CD8-positive, alpha-beta memory T cell (primary cell): Measurements from ENCODE around the gene ZNF574. TPM values are rescaled to one million over a fixed set of nuclear protein-coding genes. Genes with fewer than 3 reads are reported as not detected.

Experiments
- CTCF ChIA-PET: fragments of 350-600 bp; sonication (Branson Sonifier 250); formaldehyde crosslinking; loops from one replicate; lab custom pipeline; 2021; ENCODE audit warnings: antibody characterized with exemption; lab: Charles Lee
- POLR2A ChIA-PET: fragments of 350-600 bp; sonication (Branson Sonifier 250); formaldehyde crosslinking; loops from one replicate; lab custom pipeline; 2021; ENCODE audit warnings: antibody characterized with exemption; lab: Charles Lee
- DNase-seq, 5 donors: peaks; one replicate each; pipeline versions ENCODE4 v3.0.0 to v3.0.0-alpha.2; 2020 to 2022; ENCODE audit warnings: mixed read lengths in 1 of 5
- H3K27ac ChIP-seq: one replicate; pipeline ENCODE4 v1.7.0; 2013; ENCODE audit warnings: low read depth, mild to moderate bottlenecking, low read length, moderate library complexity
- H3K27me3 ChIP-seq: 2 replicates; pipeline ENCODE4 v1.7.0; 2013; ENCODE audit warnings: low read length, mild to moderate bottlenecking; ENCODE audit not compliant: insufficient read depth, poor library complexity, severe bottlenecking
- H3K36me3 ChIP-seq: 2 replicates; pipeline ENCODE4 v1.7.0; 2013; ENCODE audit warnings: mild to moderate bottlenecking, low read length, moderate library complexity; ENCODE audit not compliant: insufficient read depth
- H3K4me1 ChIP-seq: 2 replicates; pipeline ENCODE4 v1.7.0; 2013; ENCODE audit warnings: mild to moderate bottlenecking, low read length, moderate library complexity; ENCODE audit not compliant: insufficient read depth
- H3K4me3 ChIP-seq: 2 replicates; pipeline ENCODE4 v1.7.0; 2013; ENCODE audit warnings: mild to moderate bottlenecking, low read length
- H3K9me3 ChIP-seq: 2 replicates; pipeline ENCODE4 v1.7.0; 2013; ENCODE audit warnings: mild to moderate bottlenecking, low read length
- H3K27ac Mint-ChIP-seq, 8 donors: one replicate each; pipeline ENCODE4 v1.8.0; 2020 to 2021; ENCODE audit warnings: mixed read lengths in 8 of 8, mild to moderate bottlenecking in 6 of 8, inconsistent platforms in 3 of 8, moderate library complexity in 3 of 8
- H3K27me3 Mint-ChIP-seq, 2 donors: one replicate each; pipeline ENCODE4 v1.8.0; 2020 to 2021; ENCODE audit warnings: mixed read lengths in 2 of 2, mild to moderate bottlenecking in 1 of 2, moderate library complexity in 1 of 2
- H3K36me3 Mint-ChIP-seq, 3 donors: one replicate each; pipeline ENCODE4 v1.8.0; 2020 to 2021; ENCODE audit warnings: mixed read lengths in 3 of 3, inconsistent platforms in 1 of 3, mild to moderate bottlenecking in 1 of 3
- H3K4me1 Mint-ChIP-seq, 3 donors: one replicate each; pipeline ENCODE4 v1.8.0; 2020 to 2021; ENCODE audit warnings: mixed read lengths in 3 of 3, inconsistent platforms in 1 of 3, mild to moderate bottlenecking in 1 of 3
- H3K4me3 Mint-ChIP-seq, 7 donors: one replicate each; pipeline ENCODE4 v1.8.0; 2020 to 2021; ENCODE audit warnings: mixed read lengths in 7 of 7, mild to moderate bottlenecking in 6 of 7, moderate library complexity in 4 of 7, inconsistent platforms in 2 of 7
- H3K9me3 Mint-ChIP-seq, 5 donors: one replicate each; pipeline ENCODE4 v1.8.0; 2020 to 2022; ENCODE audit warnings: mixed read lengths in 5 of 5, mild to moderate bottlenecking in 3 of 5, moderate library complexity in 2 of 5, inconsistent platforms in 1 of 5
- polyA plus RNA-seq: library from polyadenylated mRNA; unstranded; fragments of 300-500 nt; fragmentation: Illumina TruSeq; gene quantifications from one replicate; pipeline ENCODE4 v1.2.3, GENCODE V29; 2021
- total RNA-seq, 2 experiments: library from RNA; stranded (reverse); gene quantifications; one replicate each; pipeline ENCODE4 v1.2.3, GENCODE V29; 2021

ZNF574 gene
- total and polyA plus RNA-seq, 3 experiments from 2014 or later: 18.8 to 24.9 (median 21.9) TPM

- no peak overlapping the region for H3K27ac ChIP-seq
- Mint-ChIP-seq H3K9me3 (no peaks in the 10 kb centered on the region), H3K4me3 (no peak overlapping the region), H3K36me3 (peaks cover 6 to 53% (median 7%) of the 10 kb centered on the region in 3 donors), H3K27me3 (no peaks in the 10 kb centered on the region), H3K4me1 (peaks cover 13 to 37% (median 16%) of the 10 kb centered on the region in 3 donors), H3K27ac (no peak overlapping the region)
- peaks cover 5% of the 10 kb centered on the region for H3K4me1 ChIP-seq
- no peaks in the 10 kb centered on the region for H3K27me3 ChIP-seq
- H3K36me3 ChIP-seq: peaks cover 19% of the 10 kb centered on the region
- ChIA-PET CTCF (interaction anchor here (1.0 kb wide), 1 partner anchor 9 kb away, joined by 3 read pairs; no protein-coding TSS in a partner anchor), POLR2A (no interaction called here)
- H3K9me3 ChIP-seq: no peaks in the 10 kb centered on the region
- H3K4me3 ChIP-seq: no peak overlapping the region
- no peak for DNase-seq
Observed at GRCh38 chr19:42093505-42093904, 17.5 kb downstream of the ZNF574 start.

GRCh38 chr19:42093926-42094325 lies 18.0 kb downstream of the ZNF574 start:
- H3K36me3 ChIP-seq: peaks cover 19% of the 10 kb centered on the region
- H3K27ac ChIP-seq: no peak overlapping the region
- H3K4me1 ChIP-seq: peaks cover 5% of the 10 kb centered on the region
- Mint-ChIP-seq H3K4me3 (no peak overlapping the region), H3K9me3 (no peaks in the 10 kb centered on the region), H3K27me3 (no peaks in the 10 kb centered on the region), H3K36me3 (peaks cover 6 to 57% (median 7%) of the 10 kb centered on the region in 3 donors), H3K27ac (peak overlapping the region in 3 of 8 donors; percentile 19 to 61 (median 52)), H3K4me1 (peaks cover 13 to 33% (median 16%) of the 10 kb centered on the region in 3 donors)
- POLR2A ChIA-PET: no interaction called here
- DNase-seq: no peak
- no peaks in the 10 kb centered on the region for H3K27me3 ChIP-seq
- no peaks in the 10 kb centered on the region for H3K9me3 ChIP-seq
- CTCF ChIA-PET: interaction anchor here (1.0 to 1.1 kb wide), 2 partner anchors 9 to 12 kb away, joined by 3 read pairs; no protein-coding TSS in a partner anchor
- H3K4me3 ChIP-seq: no peak overlapping the region

GRCh38 chr19:42095142-42095813 lies 19.3 kb downstream of the ZNF574 start:
- Histone ChIP-seq H3K9me3 (no peaks in the 10 kb centered on the region), H3K27ac (no peak overlapping the region), H3K27me3 (no peaks in the 10 kb centered on the region), H3K36me3 (peaks cover 19% of the 10 kb centered on the region), H3K4me3 (no peak overlapping the region), H3K4me1 (no peaks in the 10 kb centered on the region)
- H3K4me3 Mint-ChIP-seq: no peak overlapping the region
- no peaks in the 10 kb centered on the region for H3K27me3 Mint-ChIP-seq
- POLR2A ChIA-PET: interaction anchor here (0.6 kb wide), 1 partner anchor 8 kb away, joined by 5 read pairs; no protein-coding TSS in a partner anchor
- H3K36me3 Mint-ChIP-seq: peaks cover 6 to 66% (median 7%) of the 10 kb centered on the region in 3 donors
- H3K27ac Mint-ChIP-seq: peak overlapping the region in 2 of 8 donors; percentile 58 to 93
- no peak for DNase-seq
- H3K9me3 Mint-ChIP-seq: no peaks in the 10 kb centered on the region
- H3K4me1 Mint-ChIP-seq: peaks cover 9 to 21% (median 11%) of the 10 kb centered on the region in 3 donors
- CTCF ChIA-PET: interaction anchor here (1.1 kb wide), 1 partner anchor 13 kb away, joined by 3 read pairs; no protein-coding TSS in a partner anchor

GRCh38 chr19:42095814-42096230 lies 19.9 kb downstream of the ZNF574 start:
- Histone ChIP-seq H3K36me3 (peaks cover 19% of the 10 kb centered on the region), H3K4me1 (no peaks in the 10 kb centered on the region), H3K4me3 (no peak overlapping the region), H3K27ac (no peak overlapping the region), H3K9me3 (no peaks in the 10 kb centered on the region), H3K27me3 (no peaks in the 10 kb centered on the region)
- H3K4me3 Mint-ChIP-seq: no peak overlapping the region
- no peaks in the 10 kb centered on the region for H3K9me3 Mint-ChIP-seq
- no peaks in the 10 kb centered on the region for H3K27me3 Mint-ChIP-seq
- DNase-seq: no peak
- peaks cover 6 to 63% (median 7%) of the 10 kb centered on the region in 3 donors for H3K36me3 Mint-ChIP-seq
- peaks cover 4 to 16% (median 7%) of the 10 kb centered on the region in 3 donors for H3K4me1 Mint-ChIP-seq
- ChIA-PET CTCF (no interaction called here), POLR2A (no interaction called here)
- no peak overlapping the region for H3K27ac Mint-ChIP-seq

GRCh38 chr19:42096255-42096837 lies 20.4 kb downstream of the ZNF574 start:
- no peak overlapping the region for H3K4me3 ChIP-seq
- peaks cover 19% of the 10 kb centered on the region for H3K36me3 ChIP-seq
- H3K4me1 ChIP-seq: no peaks in the 10 kb centered on the region
- Mint-ChIP-seq H3K4me1 (peaks cover 0 to 10% (median 2%) of the 10 kb centered on the region in 3 donors), H3K36me3 (peaks cover 6 to 64% (median 7%) of the 10 kb centered on the region in 3 donors), H3K9me3 (no peaks in the 10 kb centered on the region), H3K4me3 (no peak overlapping the region), H3K27ac (peak overlapping the region in 1 of 8 donors; percentile 58), H3K27me3 (no peaks in the 10 kb centered on the region)
- POLR2A ChIA-PET: interaction anchor here (0.7 kb wide), 1 partner anchor 89 kb away, joined by 5 read pairs; no protein-coding TSS in a partner anchor
- CTCF ChIA-PET: no interaction called here
- H3K27me3 ChIP-seq: no peaks in the 10 kb centered on the region
- no peak overlapping the region for H3K27ac ChIP-seq
- DNase-seq: no peak
- H3K9me3 ChIP-seq: no peaks in the 10 kb centered on the region

- Mint-ChIP-seq H3K9me3 (no peaks in the 10 kb centered on the region), H3K4me1 (peaks cover 0 to 2% (median 0%) of the 10 kb centered on the region in 3 donors), H3K4me3 (no peak overlapping the region), H3K36me3 (peaks cover 6 to 64% (median 7%) of the 10 kb centered on the region in 3 donors), H3K27ac (no peak overlapping the region), H3K27me3 (no peaks in the 10 kb centered on the region)
- Histone ChIP-seq H3K4me1 (no peaks in the 10 kb centered on the region), H3K27ac (no peak overlapping the region), H3K4me3 (no peak overlapping the region), H3K36me3 (peaks cover 19% of the 10 kb centered on the region), H3K9me3 (no peaks in the 10 kb centered on the region), H3K27me3 (no peaks in the 10 kb centered on the region)
- DNase-seq: no peak
- ChIA-PET CTCF (no interaction called here), POLR2A (interaction anchor here (0.7 kb wide), 1 partner anchor 151 kb away, joined by 9 read pairs; no protein-coding TSS in a partner anchor)
Observed at GRCh38 chr19:42097461-42097860, 21.5 kb downstream of the ZNF574 start.

GRCh38 chr19:42098781-42099180 lies 22.8 kb downstream of the ZNF574 start:
- no peak overlapping the region for H3K27ac ChIP-seq
- Mint-ChIP-seq H3K4me3 (no peak overlapping the region), H3K27ac (no peak overlapping the region), H3K9me3 (no peaks in the 10 kb centered on the region), H3K36me3 (peaks cover 6 to 65% (median 7%) of the 10 kb centered on the region in 3 donors), H3K4me1 (no peaks in the 10 kb centered on the region), H3K27me3 (no peaks in the 10 kb centered on the region)
- DNase-seq: no peak
- POLR2A ChIA-PET: no interaction called here
- H3K36me3 ChIP-seq: peaks cover 19% of the 10 kb centered on the region
- H3K27me3 ChIP-seq: no peaks in the 10 kb centered on the region
- H3K4me3 ChIP-seq: no peak overlapping the region
- H3K9me3 ChIP-seq: no peaks in the 10 kb centered on the region
- no peaks in the 10 kb centered on the region for H3K4me1 ChIP-seq
- CTCF ChIA-PET: interaction anchor here (1.6 kb wide), 1 partner anchor 10 kb away, joined by 6 read pairs; no protein-coding TSS in a partner anchor
